Measurements from ENCODE around the gene APEX1.
A peak's percentile ranks its signal among the peaks of the same experiment; 100 is the strongest.

The APEX1 gene

GRCh38 chr14:20454516-20455354 lies at the start of gene APEX1, which contains the start of gene OSGEP:
TSS of gene APEX1 (plus strand) at chr14:20455226. CDS start at chr14:20455646, 420 bp downstream.
TSS of gene OSGEP (minus strand) at chr14:20454812. CDS start at chr14:20454683, 129 bp downstream.
- peak; percentile 99 for DNase-seq

GRCh38 chr14:20409226-20409625 lies 45.8 kb upstream of the APEX1 start:
- no peak for DNase-seq

DNA sequence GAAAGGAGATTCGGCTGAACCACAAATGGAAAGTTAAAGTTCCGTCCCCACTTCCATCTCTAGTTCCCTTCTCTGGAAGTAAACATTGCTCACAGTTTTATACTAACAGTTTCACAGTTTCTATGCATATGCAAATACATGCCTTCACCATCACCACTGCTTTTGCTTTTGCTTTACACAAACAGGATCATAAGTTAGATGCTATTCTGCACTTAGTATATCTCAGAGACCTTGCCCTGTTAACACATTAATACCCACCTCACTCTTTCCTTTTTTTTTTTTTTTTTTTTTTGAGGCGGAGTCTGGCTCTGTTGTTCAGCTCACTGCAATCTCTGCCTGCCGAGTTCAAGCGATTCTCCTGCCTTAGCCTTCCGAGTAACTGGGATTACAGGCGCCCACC lies 42.6 kb upstream of the APEX1 start:
- no peak for DNase-seq

DNA sequence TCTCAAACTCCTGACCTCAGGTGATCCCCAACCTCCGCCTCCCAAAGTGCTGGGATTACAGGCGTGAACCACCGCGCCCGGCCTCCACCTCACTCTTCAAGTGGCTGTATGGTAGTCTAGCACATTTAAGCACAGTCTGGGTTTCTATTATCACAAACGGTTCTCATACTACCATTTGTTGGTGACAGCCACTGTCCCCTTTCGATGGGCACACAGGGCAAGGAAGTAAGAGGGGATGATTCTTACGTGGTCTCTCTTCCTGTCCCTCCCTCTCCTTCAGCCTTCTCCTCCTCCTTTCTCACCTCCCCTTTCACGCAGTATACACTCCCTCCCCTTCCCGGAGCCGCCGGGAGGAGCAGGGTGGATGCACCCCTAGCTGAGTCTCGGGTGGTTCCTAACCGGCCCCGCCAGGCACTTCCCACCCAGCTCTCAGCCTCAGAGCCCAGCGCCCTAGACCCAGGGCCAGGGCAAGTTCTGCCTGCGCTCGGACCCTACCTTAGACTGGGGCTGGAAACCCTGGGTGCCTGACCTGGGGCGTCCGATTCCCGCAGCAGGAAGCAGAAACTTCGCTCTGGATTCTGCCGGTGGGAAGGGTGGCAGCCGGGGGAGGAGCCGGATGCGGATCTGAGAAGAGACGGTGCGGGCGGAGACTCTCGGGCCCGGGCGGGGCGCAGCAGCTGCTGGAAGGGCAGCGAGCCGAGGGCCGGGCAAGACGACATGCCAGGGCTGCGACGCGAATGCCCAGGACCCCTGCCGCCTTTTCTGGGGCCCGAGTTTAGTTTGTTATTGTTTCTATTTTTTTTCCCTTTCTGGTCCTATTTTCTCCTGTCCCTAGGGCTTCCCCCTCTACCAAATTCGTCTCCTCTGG lies 41.9 kb upstream of the APEX1 start, which contains the start of gene TEP1:
Gene TEP1, minus strand, starts transcription at position 626 of the 868 bp plus-strand sequence. CDS start 5,062 bp downstream, outside the sequence.
- peak; percentile 56 for DNase-seq

DNA sequence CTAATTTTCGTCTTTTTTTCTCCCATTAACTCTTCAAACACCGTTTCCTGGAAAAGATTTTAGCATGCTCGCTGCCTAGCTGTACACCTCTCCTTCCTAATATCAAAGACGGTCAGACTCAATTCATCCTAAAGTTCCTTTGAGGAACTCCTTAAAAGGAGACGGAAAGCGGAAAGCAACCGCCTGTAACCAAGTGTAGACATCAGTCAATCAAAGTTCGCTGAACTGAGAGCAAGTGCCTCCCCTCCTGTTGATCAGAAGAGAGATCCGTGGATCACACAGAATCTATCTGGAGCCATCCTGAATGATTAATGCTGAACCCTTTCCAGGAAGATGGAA lies 41.3 kb upstream of the APEX1 start:
- DNase-seq: no peak

GRCh38 chr14:20415782-20416206 lies 39.2 kb upstream of the APEX1 start:
- DNase-seq: no peak

DNA sequence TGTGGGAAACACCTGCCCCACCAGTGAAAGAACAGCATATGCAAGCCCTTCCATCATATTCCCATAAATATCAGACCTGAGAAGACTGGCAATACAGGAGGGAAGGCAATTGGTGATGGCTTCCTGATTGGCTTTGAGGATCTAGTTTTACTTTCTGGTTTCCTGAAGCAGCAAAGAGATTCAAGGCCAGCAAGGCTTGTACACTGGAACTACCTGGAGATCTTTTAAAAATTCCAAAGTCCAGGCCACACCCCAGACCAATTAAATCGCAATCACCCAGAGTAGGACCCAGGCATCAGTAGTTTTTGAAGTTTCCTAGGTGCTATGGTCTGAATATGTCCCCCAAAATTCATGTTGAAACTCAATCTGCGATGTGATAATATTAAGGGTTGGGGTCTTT lies 38.8 kb upstream of the APEX1 start:
- DNase-seq: no peak

DNA sequence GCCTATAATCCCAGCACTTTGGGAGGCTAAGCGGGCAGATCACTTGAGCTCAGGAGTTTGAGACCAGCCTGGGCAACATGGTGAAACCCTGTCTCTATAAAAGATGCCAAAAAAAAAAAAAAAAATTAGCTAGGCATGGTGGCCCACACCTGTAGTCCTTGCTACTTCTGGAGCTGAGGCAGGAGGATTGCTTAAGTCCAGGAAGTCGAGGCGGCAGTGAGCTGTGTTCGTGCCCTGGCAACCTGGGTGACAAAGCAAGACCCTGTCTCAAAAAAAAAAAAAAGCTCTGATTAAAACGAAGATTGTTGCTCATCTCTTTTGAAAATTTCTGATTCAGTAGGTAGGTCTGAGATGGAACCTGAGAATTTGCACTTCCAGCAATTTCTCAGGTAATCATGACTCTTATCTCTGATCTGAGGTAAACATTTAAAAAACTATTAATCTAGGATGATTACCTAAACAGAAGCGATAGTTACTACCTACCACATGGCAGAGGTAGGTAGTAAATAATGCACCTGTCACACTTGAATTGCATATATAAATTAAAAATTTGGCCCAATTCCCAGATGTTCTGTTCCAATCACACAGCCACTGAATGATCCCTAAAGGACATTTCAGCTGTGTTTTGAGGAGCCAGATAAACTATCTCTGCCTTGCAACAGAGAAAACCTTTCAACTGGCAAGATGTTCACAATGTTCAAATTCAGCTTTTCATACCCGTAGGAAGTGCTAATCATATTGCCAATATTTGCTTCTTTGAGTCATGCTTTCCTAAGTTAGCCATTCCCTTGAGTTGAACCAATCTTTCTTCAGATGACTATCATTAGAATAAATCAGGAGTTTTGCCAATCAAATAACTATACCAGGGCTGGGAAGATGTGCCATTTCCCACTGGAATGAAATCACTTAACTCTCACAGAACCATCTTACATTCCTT lies 37.5 kb upstream of the APEX1 start:
- peak; percentile 52 for DNase-seq

- DNase-seq: no peak
These were observed 36.5 kb upstream of the APEX1 start for GRCh38 chr14:20418501-20418909.

GRCh38 chr14:20419419-20419818 lies 35.6 kb upstream of the APEX1 start:
- DNase-seq: no peak

DNA sequence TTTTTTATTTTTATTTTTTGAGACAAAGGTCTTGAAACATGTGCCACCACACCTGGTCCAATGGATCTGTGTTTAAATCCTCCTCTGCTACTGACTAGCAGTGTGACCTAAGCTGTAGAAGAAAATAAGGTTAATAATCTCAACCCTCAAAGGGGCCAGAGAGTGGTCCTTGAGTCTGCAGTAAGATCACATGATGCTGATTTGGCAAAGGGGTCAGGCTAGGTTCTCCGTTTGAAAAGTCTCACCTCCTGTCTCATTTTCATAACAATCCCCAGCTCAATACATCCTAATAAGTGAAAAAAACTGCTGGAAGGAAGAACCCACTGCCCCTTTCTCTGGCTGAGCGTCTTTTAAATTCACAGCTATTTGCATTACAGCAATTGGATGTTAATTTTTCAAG lies 33.8 kb upstream of the APEX1 start:
- DNase-seq: no peak

- DNase-seq: no peak
These were observed 32.1 kb upstream of the APEX1 start for GRCh38 chr14:20422886-20423285.

GRCh38 chr14:20424851-20425250 lies 30.2 kb upstream of the APEX1 start:
- no peak for DNase-seq

DNA sequence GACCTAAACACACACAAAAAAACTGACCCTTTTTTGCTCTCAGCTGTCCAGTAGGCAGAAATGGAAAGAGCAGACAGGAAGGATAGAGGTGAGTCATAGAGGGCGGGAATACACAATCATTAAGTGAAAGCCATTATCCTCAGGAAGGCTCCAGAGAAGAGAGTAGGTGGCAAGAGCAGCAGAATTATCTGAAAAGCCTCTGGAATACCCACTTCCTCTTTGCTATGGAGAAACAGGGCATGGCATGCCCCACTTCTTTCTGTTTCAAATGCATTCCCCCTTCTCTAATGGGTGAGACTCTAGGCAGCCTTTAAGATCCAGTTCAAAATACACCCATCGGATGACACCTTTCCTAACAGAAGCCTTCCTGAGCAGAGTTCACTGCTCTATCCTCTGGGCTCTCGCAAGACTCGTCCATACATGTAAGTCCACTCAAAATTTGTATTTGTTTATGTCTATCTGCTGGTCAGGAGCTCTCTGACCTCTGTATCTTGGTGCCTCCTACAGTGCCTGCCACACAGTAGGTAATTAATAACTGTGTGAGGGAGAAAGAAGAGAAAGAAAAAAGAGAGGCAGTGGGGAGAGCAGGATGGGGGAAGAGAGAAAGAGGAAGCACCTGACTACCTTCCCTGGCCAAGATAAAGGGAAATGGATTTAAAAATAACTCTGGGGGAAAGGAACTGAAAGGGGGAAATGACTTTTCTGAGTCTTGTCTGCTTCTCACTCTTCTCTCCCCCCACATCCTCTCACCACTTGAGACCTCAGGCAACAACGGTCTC lies 27.6 kb upstream of the APEX1 start:
- no peak for DNase-seq

- no peak for DNase-seq
These were observed 27.0 kb upstream of the APEX1 start for GRCh38 chr14:20428010-20428365.

GRCh38 chr14:20428802-20429201 lies 26.2 kb upstream of the APEX1 start:
- no peak for DNase-seq

DNA sequence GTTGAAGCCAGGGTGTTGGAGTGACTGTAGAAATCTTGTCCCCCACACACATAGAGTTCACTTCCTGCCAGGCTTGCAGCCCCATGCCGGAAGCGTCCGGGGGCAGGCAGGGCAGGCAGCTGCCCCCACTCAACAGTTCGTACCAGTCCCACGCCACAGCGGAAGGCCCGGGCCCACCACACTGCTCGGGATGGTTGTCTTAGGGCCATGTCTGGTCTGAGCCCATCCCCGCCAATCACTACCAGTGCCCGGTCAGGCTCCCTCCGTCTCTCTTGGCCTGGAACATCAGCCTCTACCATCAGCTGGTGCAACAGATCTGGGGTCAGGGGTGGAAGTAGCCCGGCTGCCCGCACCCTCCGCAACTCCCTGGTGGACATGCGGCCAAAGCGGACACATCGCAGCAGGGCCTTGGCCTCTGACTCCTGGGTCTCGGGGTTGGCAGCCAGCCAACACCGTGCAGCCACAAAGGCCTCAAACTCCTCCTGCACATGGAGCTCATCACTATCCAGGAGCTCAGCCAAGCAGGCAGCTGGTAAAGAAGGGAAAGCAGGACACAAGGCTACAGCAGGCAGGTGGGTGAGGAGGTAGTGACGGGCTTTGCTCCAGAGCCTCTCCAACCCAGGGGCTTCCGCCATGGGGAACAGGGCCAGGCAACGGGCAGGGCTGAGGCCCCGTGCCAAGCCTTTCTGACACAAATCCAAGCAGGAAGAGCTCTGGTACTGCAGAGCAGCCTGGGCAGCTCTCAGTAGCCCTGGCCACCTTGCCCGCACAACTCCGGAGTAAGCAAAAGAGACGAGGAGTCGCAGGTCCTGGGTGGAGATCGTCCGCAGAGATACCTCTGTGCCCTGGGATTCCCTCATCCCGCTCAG lies 25.0 kb upstream of the APEX1 start:
- no peak for DNase-seq

DNA sequence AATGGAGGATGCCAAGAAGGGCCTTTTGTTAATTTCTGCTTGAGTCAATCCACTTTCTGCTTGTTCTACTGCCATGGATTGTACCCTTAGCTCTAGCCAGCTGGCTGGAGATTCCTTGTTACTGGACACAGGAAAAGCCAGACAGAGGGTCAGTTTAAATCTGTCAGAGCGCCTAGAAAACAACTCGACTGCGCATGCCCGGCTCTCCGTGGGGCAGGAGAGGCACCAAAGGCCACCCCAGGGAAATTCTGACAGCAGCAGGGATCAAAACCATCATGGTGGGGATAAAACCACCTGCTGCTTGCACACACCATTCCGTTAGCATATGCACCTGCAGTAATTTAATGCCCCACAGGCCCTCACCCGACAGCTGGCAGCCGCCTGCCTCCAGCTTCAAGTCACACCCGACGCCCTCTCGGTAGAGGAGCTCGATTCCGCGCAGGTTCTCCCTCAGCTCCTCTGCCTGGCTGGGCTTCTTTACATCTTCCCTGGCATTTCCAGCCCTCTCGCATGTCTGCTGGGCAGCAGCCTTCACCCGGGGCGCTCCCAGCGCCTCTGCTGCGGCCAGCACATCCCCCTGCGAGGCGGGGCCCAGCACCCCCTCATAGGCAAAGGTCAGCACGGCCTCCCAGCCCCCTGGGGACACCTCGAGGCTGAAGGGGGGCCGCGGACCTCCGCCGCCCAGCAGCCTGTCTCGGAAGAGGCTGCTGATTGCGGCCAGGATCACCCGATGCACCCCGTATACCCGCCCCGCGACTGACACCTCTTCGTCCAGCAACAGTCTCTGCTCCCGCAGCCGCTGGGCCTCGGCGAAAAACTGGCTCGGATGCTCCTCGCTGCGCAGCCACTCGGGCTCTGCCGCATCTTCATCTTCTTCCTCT lies 20.1 kb upstream of the APEX1 start:
- DNase-seq: no peak

GRCh38 chr14:20435582-20436362 lies 19.3 kb upstream of the APEX1 start, which contains the start of gene KLHL33:
TSS of gene KLHL33 (minus strand) at chr14:20436166. CDS start at chr14:20435811, 355 bp downstream.
- DNase-seq: no peak

Measured in NCI-H1436 (cell line).